HepG2 (cell line): Measurements from ENCODE around the gene METTL16. TPM values are rescaled to one million over a fixed set of nuclear protein-coding genes. Genes with fewer than 3 reads are reported as not detected.

ENCODE experiments used
- ATAC-seq: fragments of 200-7000 bp; cut with Tn5 transposase; 3 replicates; pipeline ENCODE4 v1.9.1; 2020; ENCODE audit warnings: mild to moderate bottlenecking, moderate library complexity
- BruUV-seq: library from RNA; stranded (reverse); fragments of 400-500 nt; replicated peaks from 2 replicates; lab custom pipeline; 2021; lab: Mats Ljungman, UMichigan
- CTCF ChIA-PET: fragments of 300-600 bp; formaldehyde crosslinking; extraction: SDS; loops from one replicate; lab custom pipeline; 2021; ENCODE audit warnings: low total read pairs, inconsistent platforms, low intra/inter-chr PET ratio; lab: Yijun Ruan, JAX
- POLR2A ChIA-PET: fragments of 350-600 bp; sonication (Branson Sonifier 250); formaldehyde crosslinking; loops from one replicate; lab custom pipeline; 2020; ENCODE audit warnings: antibody characterized with exemption, inconsistent platforms; lab: Yijun Ruan, JAX
- DNase-seq: peaks from one replicate; pipeline ENCODE4 v3.0.0-alpha.2; 2015; ENCODE audit warnings: low spot score
- FAIRE-seq: peaks from 3 replicates; lab custom pipeline; 2011; peaks lifted over from hg19 to GRCh38; lab: Jason Lieb, UNC
- H2AFZ ChIP-seq: one replicate; pipeline ENCODE4 v1.6.1; 2011; ENCODE audit warnings: low read length, inconsistent platforms
- H3K27ac ChIP-seq: fragments of 300-600 bp; 3 replicates; pipeline ENCODE4 v1.8.0; 2011; ENCODE audit warnings: mixed run types, mild to moderate bottlenecking, mixed read lengths, low read length, inconsistent platforms; ENCODE audit not compliant: insufficient read depth; ENCODE audit errors: extremely low read length
- H3K27me3 ChIP-seq, 2 experiments: fragments of 200-600 bp in 1 of 2; 2 replicates in 1 of 2; 3 replicates in 1 of 2; pipeline versions ENCODE4 v1.6.0 to v1.8.0; 2011; ENCODE audit warnings: low read length in 2 of 2, mild to moderate bottlenecking in 2 of 2, moderate library complexity in 2 of 2, inconsistent platforms in 1 of 2; ENCODE audit not compliant: insufficient read depth in 2 of 2, control insufficient read depth in 1 of 2
- H3K36me3 ChIP-seq, 2 experiments: fragments of 200-600 bp in 1 of 2; replicated peaks in 1 of 2; 2 replicates in 1 of 2; 3 replicates in 1 of 2; pipeline versions ENCODE4 v1.5.1 to v1.8.0; 2011; ENCODE audit warnings: low read length in 2 of 2, inconsistent platforms in 1 of 2; ENCODE audit not compliant: insufficient read depth in 2 of 2, control insufficient read depth in 1 of 2
- H3K4me1 ChIP-seq: 2 replicates; pipeline ENCODE4 v1.5.1; 2012; ENCODE audit warnings: low read length, inconsistent platforms; ENCODE audit not compliant: insufficient read depth
- H3K4me2 ChIP-seq: 2 replicates; pipeline ENCODE4 v1.6.0; 2011; ENCODE audit warnings: low read depth, low read length, inconsistent platforms
- H3K4me3 ChIP-seq, 3 experiments: fragments of 200-600 bp in 1 of 3; sonication (generic), shearing (Covaris generic) in 1 of 3; replicated peaks in 1 of 3; 2 replicates each; pipeline ENCODE4 v1.5.1; 2011 to 2016; ENCODE audit warnings: low read length in 3 of 3, inconsistent platforms in 2 of 3, low read depth in 2 of 3, mild to moderate bottlenecking in 2 of 3, control low read depth in 1 of 3, mixed read lengths in 1 of 3; ENCODE audit not compliant: insufficient read depth in 1 of 3
- H3K79me2 ChIP-seq: one replicate; pipeline ENCODE4 v1.6.1; 2011; ENCODE audit warnings: low read length, inconsistent platforms; ENCODE audit not compliant: insufficient read depth
- H3K9ac ChIP-seq: 2 replicates; pipeline ENCODE4 v1.6.0; 2011; ENCODE audit warnings: mild to moderate bottlenecking, low read depth, low read length, inconsistent platforms; ENCODE audit not compliant: insufficient read depth
- H3K9me3 ChIP-seq: 2 replicates; pipeline ENCODE4 v1.5.1; 2012; ENCODE audit warnings: mild to moderate bottlenecking, low read length
- H4K20me1 ChIP-seq: 2 replicates; pipeline ENCODE4 v1.6.0; 2011; ENCODE audit warnings: inconsistent platforms, mild to moderate bottlenecking, low read length, moderate library complexity; ENCODE audit not compliant: insufficient read depth
- ARNT2 ChIP-seq: sonication (generic); formaldehyde crosslinking; IDR thresholded peaks from 2 replicates; pipeline ENCODE4 v1.8.0; 2022; ENCODE audit warnings: mild to moderate bottlenecking, low read depth, missing genetic modification reagents, moderate library complexity
- ATF7-NPFF ChIP-seq: sonication (generic); formaldehyde crosslinking; IDR thresholded peaks from 2 replicates; pipeline ENCODE4 v1.8.1; 2023; ENCODE audit warnings: mild to moderate bottlenecking, low read depth, missing genetic modification reagents, moderate library complexity
- HNRNPL ChIP-seq: fragments of 200-400 bp; formaldehyde crosslinking; IDR thresholded peaks from 2 replicates; pipeline ENCODE4 v1.6.1; 2017; ENCODE audit warnings: mild to moderate bottlenecking, low read depth, low read length
- ISX ChIP-seq: sonication (generic); formaldehyde crosslinking; conservative IDR thresholded peaks from 2 replicates; pipeline ENCODE4 v1.5.0; 2020; ENCODE audit warnings: missing genetic modification reagents
- KDM1A ChIP-seq: IDR thresholded peaks from 2 replicates; pipeline ENCODE4 v1.6.1; 2016; ENCODE audit warnings: missing compliant biosample characterization
- KMT2B ChIP-seq: IDR thresholded peaks from 2 replicates; pipeline ENCODE4 v1.6.1; 2016; ENCODE audit warnings: missing genetic modification reagents, missing compliant biosample characterization
- MLXIP ChIP-seq: sonication (generic); formaldehyde crosslinking; IDR thresholded peaks from 2 replicates; pipeline ENCODE4 v1.9.0; 2021; ENCODE audit warnings: missing genetic modification reagents, borderline replicate concordance
- PCBP1 ChIP-seq: fragments of 200-400 bp; formaldehyde crosslinking; IDR thresholded peaks from 2 replicates; pipeline ENCODE4 v1.6.1; 2017; ENCODE audit warnings: mild to moderate bottlenecking, low read depth, low read length, borderline replicate concordance
- SNAI1 ChIP-seq: sonication (generic); formaldehyde crosslinking; IDR thresholded peaks from 2 replicates; pipeline ENCODE4 v1.5.0; 2020; ENCODE audit warnings: mild to moderate bottlenecking, missing genetic modification reagents, borderline replicate concordance
- ZEB1 ChIP-seq: IDR thresholded peaks from 2 replicates; pipeline ENCODE4 v1.6.1; 2012; ENCODE audit warnings: mild to moderate bottlenecking, low read depth, inconsistent platforms; ENCODE audit not compliant: insufficient replicate concordance
- ZNF432 ChIP-seq: sonication (generic); formaldehyde crosslinking; IDR thresholded peaks from 2 replicates; pipeline ENCODE4 v1.5.0; 2020; ENCODE audit warnings: missing genetic modification reagents, mild to moderate bottlenecking, borderline replicate concordance
- ZNF510 ChIP-seq: sonication (generic); formaldehyde crosslinking; IDR thresholded peaks from 2 replicates; pipeline ENCODE4 v1.4.0; 2020; ENCODE audit warnings: low read depth, mild to moderate bottlenecking, missing genetic modification reagents
- ZNF557 ChIP-seq: sonication (generic); formaldehyde crosslinking; IDR thresholded peaks from 2 replicates; pipeline ENCODE4 v1.4.0; 2020; ENCODE audit warnings: missing genetic modification reagents
- ZNF691 ChIP-seq: sonication (generic); formaldehyde crosslinking; IDR thresholded peaks from 2 replicates; pipeline ENCODE4 v1.4.0; 2020; ENCODE audit warnings: missing genetic modification reagents, low read depth, mild to moderate bottlenecking, borderline replicate concordance
- ZNF770 ChIP-seq: sonication (generic); formaldehyde crosslinking; IDR thresholded peaks from 2 replicates; pipeline ENCODE4 v1.5.0; 2020; ENCODE audit warnings: mild to moderate bottlenecking, missing genetic modification reagents
- ZNF772 ChIP-seq: sonication (generic); formaldehyde crosslinking; IDR thresholded peaks from 2 replicates; pipeline ENCODE4 v1.5.0; 2020; ENCODE audit warnings: mild to moderate bottlenecking, missing genetic modification reagents
- ZSCAN20 ChIP-seq: sonication (generic); formaldehyde crosslinking; IDR thresholded peaks from 2 replicates; pipeline ENCODE4 v1.4.0; 2020; ENCODE audit warnings: missing genetic modification reagents, mild to moderate bottlenecking, borderline replicate concordance
- WGBS: methylation state at CpG from one replicate; pipeline ENCODE4 v1.1.6; 2017; ENCODE audit warnings: low lambda C conversion rate; 5-methylcytosine and 5-hydroxymethylcytosine counted together
- in situ Hi-C: cut with HindIII; loops from 2 replicates; pipeline ENCODE4 v1.10.0; 2017; ENCODE audit warnings: low pct_unique_long_range_greater_than_20kb; ENCODE audit not compliant: extremely low pct_ligation_motif_present
- intact Hi-C: fragments of 100-400 bp; cut with micrococcal nuclease; formaldehyde crosslinking; loops from one replicate; pipeline ENCODE4 v1.10.0; 2022; ENCODE audit not compliant: unreplicated experiment
- polyA plus RNA-seq, 8 experiments: library from polyadenylated mRNA; depleted of rRNA in 3 of 8; stranded (reverse) in 7 of 8; unstranded in 1 of 8; fragments of >200 nt; fragmentation: Illumina TruSeq in 4 of 8; extraction: Trizol in 4 of 8; gene quantifications; 2 replicates each; pipeline versions ENCODE4 v1.2.1 to v1.2.3, GENCODE V29; 2011 to 2016; ENCODE audit warnings: low read depth in 4 of 8, missing spikeins in 1 of 8, mixed read lengths in 1 of 8; ENCODE audit not compliant: insufficient read depth in 1 of 8
- total RNA-seq, 5 experiments: library from RNA; depleted of rRNA; stranded (reverse); fragments of >200 nt; fragmentation: Illumina TruSeq; extraction: Trizol; gene quantifications; 2 replicates each; pipeline ENCODE4 v1.2.3, GENCODE V29; 2016; ENCODE audit warnings: low read depth in 1 of 5
- TF ChIP-seq, protein P1 (sequence below): sonication (generic); formaldehyde crosslinking; conservative IDR thresholded peaks from 2 replicates; pipeline ENCODE4 v1.4.0; 2020; ENCODE audit warnings: missing genetic modification reagents

Gene METTL16
- total and polyA plus RNA-seq, 2 of the 13 experiments (the other 11 are each of a cell fraction or from before 2014, with no cell fraction given) = 11.6 to 18.5 TPM

- no TSS peak for BruUV-seq
- Histone ChIP-seq H3K79me2 (peaks cover 3% of the 10 kb centered on the region), H2AFZ (no peak overlapping the region), H3K27me3 (no peaks in the 10 kb centered on the region), H3K27ac (no peak overlapping the region), H4K20me1 (no peaks in the 10 kb centered on the region; the same call in 1 of the 2 replicates), H3K9me3 (no peaks in the 10 kb centered on the region), H3K4me2 (no peak overlapping the region), H3K4me3 (no peak overlapping the region), H3K9ac (no peak overlapping the region), H3K36me3 (peaks cover 15 to 59% of the 10 kb centered on the region in 2 experiments), H3K4me1 (no peaks in the 10 kb centered on the region)
- FAIRE-seq (no peak), DNase-seq (no peak), ATAC-seq (no peak)
- in situ Hi-C loops (no loop called here), intact Hi-C loops (no loop called here)
- ChIA-PET CTCF (no interaction called here), POLR2A (no interaction called here)
- 97% methylated on average over 14 of the region's 14 CpGs for WGBS
- TF ChIP-seq, protein P1, sequence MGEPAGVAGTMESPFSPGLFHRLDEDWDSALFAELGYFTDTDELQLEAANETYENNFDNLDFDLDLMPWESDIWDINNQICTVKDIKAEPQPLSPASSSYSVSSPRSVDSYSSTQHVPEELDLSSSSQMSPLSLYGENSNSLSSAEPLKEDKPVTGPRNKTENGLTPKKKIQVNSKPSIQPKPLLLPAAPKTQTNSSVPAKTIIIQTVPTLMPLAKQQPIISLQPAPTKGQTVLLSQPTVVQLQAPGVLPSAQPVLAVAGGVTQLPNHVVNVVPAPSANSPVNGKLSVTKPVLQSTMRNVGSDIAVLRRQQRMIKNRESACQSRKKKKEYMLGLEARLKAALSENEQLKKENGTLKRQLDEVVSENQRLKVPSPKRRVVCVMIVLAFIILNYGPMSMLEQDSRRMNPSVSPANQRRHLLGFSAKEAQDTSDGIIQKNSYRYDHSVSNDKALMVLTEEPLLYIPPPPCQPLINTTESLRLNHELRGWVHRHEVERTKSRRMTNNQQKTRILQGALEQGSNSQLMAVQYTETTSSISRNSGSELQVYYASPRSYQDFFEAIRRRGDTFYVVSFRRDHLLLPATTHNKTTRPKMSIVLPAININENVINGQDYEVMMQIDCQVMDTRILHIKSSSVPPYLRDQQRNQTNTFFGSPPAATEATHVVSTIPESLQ (CRISPR knock-in tag) = no peak
- TF ChIP-seq ZNF557 (CRISPR knock-in tag) (no peak), SNAI1 (no peak), ZNF510 (CRISPR knock-in tag) (no peak), ZSCAN20 (CRISPR knock-in tag) (no peak), PCBP1 (no peak), ATF7-NPFF (CRISPR knock-in tag) (no peak), ZNF432 (no peak), ZNF772 (CRISPR knock-in tag) (no peak), HNRNPL (no peak), KMT2B (CRISPR knock-in tag) (no peak), KDM1A (CRISPR knock-in tag) (no peak), MLXIP (CRISPR knock-in tag) (no peak), ARNT2 (no peak), ZNF770 (CRISPR knock-in tag) (no peak), ISX (CRISPR knock-in tag) (no peak), ZEB1 (no peak), ZNF691 (CRISPR knock-in tag) (no peak)
Observed at GRCh38 chr17:2475056-2475455, 36.6 kb downstream of the METTL16 start.
